Renal cortical epithelial cell (primary cell): ENCODE measurements around the gene ANKMY2. TPM values are rescaled to one million over a fixed set of nuclear protein-coding genes. Genes with fewer than 3 reads are reported as not detected.
"Not testable (repeated sequence)": the region's sequence is repeated elsewhere in the genome, so short reads cannot be mapped to it uniquely, and the experiment has no call there.

Source experiments
- DNase-seq: peaks from one replicate; pipeline ENCODE4 v3.0.0-alpha.2; 2011; ENCODE audit warnings: low read depth
- total RNA-seq: library from RNA; depleted of rRNA; stranded (reverse); fragments of >200 nt; gene quantifications from 2 replicates; pipeline ENCODE4 v1.2.3, GENCODE V29; 2014

The ANKMY2 gene
- 35.4 and 52.0 TPM in 2 replicates for total RNA-seq

- DNase-seq: peak; percentile 89
Measured at GRCh38 chr7:16645593-16646471, at the start of gene ANKMY2, which contains the start of gene BZW2. ANKMY2 (minus strand) TSS chr7:16645754; CDS start chr7:16645573, 181 bp downstream. BZW2 (plus strand) TSS chr7:16646181; CDS start chr7:16665444, 19,263 bp downstream.

- no peak for DNase-seq
Measured at GRCh38 chr7:16694806-16695205, 49.3 kb upstream of the ANKMY2 start.

- no peak for DNase-seq
Measured at GRCh38 chr7:16693601-16694318, 48.2 kb upstream of the ANKMY2 start.

GRCh38 chr7:16691241-16691640 lies 45.7 kb upstream of the ANKMY2 start:
- no peak for DNase-seq

GRCh38 chr7:16688249-16688648 lies 42.7 kb upstream of the ANKMY2 start:
- peak; percentile 25 for DNase-seq

GRCh38 chr7:16685535-16685934 lies 40.0 kb upstream of the ANKMY2 start:
- DNase-seq: no peak

- no peak for DNase-seq
Measured at GRCh38 chr7:16684935-16685334, 39.4 kb upstream of the ANKMY2 start.

GRCh38 chr7:16678645-16679566 lies 33.4 kb upstream of the ANKMY2 start:
- not testable (repeated sequence) for DNase-seq

GRCh38 chr7:16677978-16678494 lies 32.5 kb upstream of the ANKMY2 start:
- DNase-seq: no peak

- DNase-seq: no peak
Measured at GRCh38 chr7:16675277-16675676, 29.7 kb upstream of the ANKMY2 start.

- no peak for DNase-seq
Measured at GRCh38 chr7:16671811-16672210, 26.3 kb upstream of the ANKMY2 start.

GRCh38 chr7:16670731-16671344 lies 25.3 kb upstream of the ANKMY2 start:
- no peak for DNase-seq

GRCh38 chr7:16670021-16670420 lies 24.5 kb upstream of the ANKMY2 start:
- DNase-seq: no peak

GRCh38 chr7:16669581-16669980 lies 24.0 kb upstream of the ANKMY2 start:
- peak; percentile 30 for DNase-seq

- DNase-seq: no peak
Measured at GRCh38 chr7:16668978-16669377, 23.4 kb upstream of the ANKMY2 start.

- peak; percentile 98 for DNase-seq
Measured at GRCh38 chr7:16668049-16668858, 22.7 kb upstream of the ANKMY2 start.

GRCh38 chr7:16667355-16667754 lies 21.8 kb upstream of the ANKMY2 start:
- DNase-seq: no peak

GRCh38 chr7:16661924-16662323 lies 16.4 kb upstream of the ANKMY2 start:
- DNase-seq: no peak

- DNase-seq: peak; percentile 51
Measured at GRCh38 chr7:16660702-16661464, 15.3 kb upstream of the ANKMY2 start.
